ENCODE data around the gene FAM20A. TPM values are rescaled to one million over a fixed set of nuclear protein-coding genes. Genes with fewer than 3 reads are reported as not detected.
"Not testable (repeated sequence)": the region's sequence is repeated elsewhere in the genome, so short reads cannot be mapped to it uniquely, and the experiment has no call there.

Gene FAM20A
- total and polyA plus RNA-seq, 2 of the 8 experiments (the other 6 are each of a cell fraction or from before 2014, with no cell fraction given), result 3.6 to 11.9 TPM

- not testable (repeated sequence) for H3K9ac ChIP-seq (replicated peaks in 1 of 4; ENCODE audit: extremely low read depth in 1 of 4, low read depth in 3 of 4, low read length in 3 of 4); H3K27me3 ChIP-seq (replicated peaks in 1 of 4; ENCODE audit: control insufficient read depth in 3 of 4, extremely low read depth in 1 of 4, insufficient read depth in 3 of 4, low read length in 3 of 4); H4K91ac ChIP-seq (replicated peaks; ENCODE audit: insufficient read length, low read length); H3K4me2 ChIP-seq (ENCODE audit: insufficient read depth in 1 of 2, low read depth in 2 of 2, low read length in 2 of 2); H4K20me1 ChIP-seq (replicated peaks in 1 of 2; ENCODE audit: control insufficient read depth in 1 of 2, insufficient read depth in 2 of 2, low read length in 2 of 2); H2BK20ac ChIP-seq (ENCODE audit: low read length); H4K8ac ChIP-seq (ENCODE audit: extremely low read depth, insufficient read depth, low read length); H2AFZ ChIP-seq (ENCODE audit: low read length); H3K23me2 ChIP-seq (ENCODE audit: low read depth, low read length); H3K79me1 ChIP-seq (ENCODE audit: low read depth, low read length); H3K4me3 ChIP-seq (ENCODE audit: extremely low read depth in 1 of 4, insufficient read depth in 2 of 4, low read depth in 3 of 4, low read length in 4 of 4); H2AK5ac ChIP-seq (ENCODE audit: low read depth, low read length); H3K4me1 ChIP-seq (replicated peaks in 1 of 4; ENCODE audit: control insufficient read depth in 3 of 4, insufficient read depth in 4 of 4, low read length in 3 of 4); H2BK12ac ChIP-seq (ENCODE audit: low read depth, low read length); H2BK15ac ChIP-seq (ENCODE audit: low read length); H4K5ac ChIP-seq (ENCODE audit: insufficient read length, low read depth, low read length); H3K23ac ChIP-seq (ENCODE audit: insufficient read length); DNase-seq (ENCODE audit: low read depth in 1 of 2, low spot score in 2 of 2); H3K56ac ChIP-seq (replicated peaks; ENCODE audit: insufficient read length, low read depth, low read length); H3K4ac ChIP-seq (replicated peaks; ENCODE audit: insufficient read length, low read depth, low read length); H3K27ac ChIP-seq (ENCODE audit: low read depth, low read length); H2BK120ac ChIP-seq (replicated peaks; ENCODE audit: low read depth, low read length); H3K14ac ChIP-seq (ENCODE audit: insufficient read length); H2BK5ac ChIP-seq (ENCODE audit: low read depth, low read length); FAIRE-seq; H3K18ac ChIP-seq (ENCODE audit: extremely low read depth, low read length)
- Histone ChIP-seq H3K79me2 (ENCODE audit: control insufficient read depth in 1 of 2, insufficient read depth in 2 of 2, low read length in 2 of 2) (peaks cover 8 to 64% of the 10 kb centered on the region in 2 experiments), H3K36me3 (ENCODE audit: control insufficient read depth in 2 of 4, insufficient read depth in 4 of 4, low read length in 3 of 4) (peaks cover 14 to 57% (median 31%) of the 10 kb centered on the region in 4 experiments; a peak in 7 of 8 replicates), H3K9me3 (ENCODE audit: insufficient read depth in 2 of 2, low read depth in 1 of 2, low read length in 1 of 2) (peaks cover 10 to 14% of the 10 kb centered on the region in 2 experiments)
- ChIA-PET POLR2A (ENCODE audit: partially characterized antibody) (interaction anchor here (0.6 to 1.4 kb wide), 4 partner anchors 11 to 187 kb away, joined by 3 read pairs; no protein-coding TSS in a partner anchor), CTCF (ENCODE audit: partially characterized antibody) (interaction anchor here (1.0 kb wide), 1 partner anchor 27 kb away, joined by 3 read pairs; no protein-coding TSS in a partner anchor)
- 95% methylated on average over 3 of the region's 3 CpGs; no CpG with 5 or more reads in 1 of the 2 experiments for WGBS, 2 experiments (ENCODE audit: extremely low coverage in 1 of 2, insufficient coverage in 1 of 2, insufficient read length in 1 of 2, insufficient replicate concordance in 2 of 2, low coverage in 1 of 2, low lambda C conversion rate in 2 of 2, missing lambda C conversion rate in 1 of 2)
These were observed 82.1 kb downstream of the FAM20A start for GRCh38 chr17:68519051-68519450.
